ENCODE measurements around the gene TBX15.

- TF ChIP-seq CTCF (IDR thresholded peaks at IDR 0.05) (no peak), POLR2A (IDR thresholded peaks at IDR 0.05) (no peak)
Measured at GRCh38 chr1:119004781-119005180, 16.6 kb upstream of the TBX15 start.
